CD4-positive, alpha-beta T cell (primary cell): ENCODE data around the gene ABCA5. TPM values are rescaled to one million over a fixed set of nuclear protein-coding genes. Genes with fewer than 3 reads are reported as not detected.

ENCODE experiments used
- ATAC-seq: fragments of 200-7000 bp; cut with Tn5 transposase; one replicate; pipeline ENCODE4 v1.10.0; 2022; ENCODE audit warnings: mild to moderate bottlenecking; ENCODE audit not compliant: poor library complexity
- CTCF ChIA-PET: fragments of 350-600 bp; sonication (Branson Sonifier 250); formaldehyde crosslinking; loops from one replicate; lab custom pipeline; 2021; ENCODE audit warnings: antibody characterized with exemption, inconsistent platforms; lab: Charles Lee
- POLR2A ChIA-PET: fragments of 350-600 bp; sonication (Branson Sonifier 250); formaldehyde crosslinking; loops from one replicate; lab custom pipeline; 2021; ENCODE audit warnings: antibody characterized with exemption, inconsistent platforms; lab: Charles Lee
- DNase-seq, 14 experiments: peaks; one replicate each; pipeline ENCODE4 v3.0.0-alpha.2; 2013 to 2020; ENCODE audit warnings: mixed read lengths in 2 of 14
- H3K27ac ChIP-seq, 2 donors: one replicate each; pipeline versions ENCODE4 v1.5.1 to v1.7.0; 2013; ENCODE audit warnings: low read length in 2 of 2, low read depth in 1 of 2, mild to moderate bottlenecking in 1 of 2
- H3K27me3 ChIP-seq, 2 experiments: 1 replicate in 1 of 2; 2 replicates in 1 of 2; pipeline versions ENCODE4 v1.6.1 to v1.7.0; 2013; ENCODE audit warnings: low read length in 2 of 2, control low read depth in 1 of 2, mild to moderate bottlenecking in 1 of 2, moderate library complexity in 1 of 2; ENCODE audit not compliant: insufficient read depth in 2 of 2, control insufficient read depth in 1 of 2
- H3K36me3 ChIP-seq: one replicate; pipeline ENCODE4 v1.6.1; 2013; ENCODE audit warnings: low read length, control low read depth; ENCODE audit not compliant: insufficient read depth
- H3K4me1 ChIP-seq: one replicate; pipeline ENCODE4 v1.6.1; 2013; ENCODE audit warnings: low read length, control low read depth; ENCODE audit not compliant: insufficient read depth
- H3K4me3 ChIP-seq: one replicate; pipeline ENCODE4 v1.5.1; 2013; ENCODE audit warnings: mild to moderate bottlenecking, low read length, moderate library complexity
- H3K9me3 ChIP-seq, 2 experiments: 1 replicate in 1 of 2; 2 replicates in 1 of 2; pipeline versions ENCODE4 v1.6.1 to v1.7.0; 2013; ENCODE audit warnings: low read length in 2 of 2, mild to moderate bottlenecking in 2 of 2, control low read depth in 1 of 2, moderate library complexity in 1 of 2; ENCODE audit not compliant: control insufficient read depth in 1 of 2, insufficient read depth in 1 of 2
- H3K27ac Mint-ChIP-seq: one replicate; pipeline ENCODE4 v1.8.0; 2020; ENCODE audit warnings: mixed read lengths
- H3K27me3 Mint-ChIP-seq: one replicate; pipeline ENCODE4 v1.8.0; 2021; ENCODE audit warnings: mixed read lengths
- H3K36me3 Mint-ChIP-seq: one replicate; pipeline ENCODE4 v1.8.0; 2021; ENCODE audit warnings: low read depth, mixed read lengths
- H3K4me1 Mint-ChIP-seq: one replicate; pipeline ENCODE4 v1.8.0; 2021; ENCODE audit warnings: low read depth, mixed read lengths
- H3K4me3 Mint-ChIP-seq: one replicate; pipeline ENCODE4 v1.8.0; 2020; ENCODE audit warnings: mild to moderate bottlenecking, mixed read lengths
- H3K9me3 Mint-ChIP-seq: one replicate; pipeline ENCODE4 v1.8.0; 2020; ENCODE audit warnings: mixed read lengths
- intact Hi-C, 2 experiments: fragments of 100-400 bp; cut with DNase I in 1 of 2; cut with micrococcal nuclease in 1 of 2; formaldehyde crosslinking; loops; one replicate each; pipeline versions ENCODE4 v1.15.1 to v1.9.0; 2023 to 2025; cut with DNase I, micrococcal nuclease
- total RNA-seq, 174 experiments: library from RNA in 2 of 174; stranded (reverse) in 2 of 174; gene quantifications; one replicate each; pipeline ENCODE4 v1.2.3 and lab custom pipeline; 2021 to 2026
- TF ChIP-seq, protein P1 (sequence below): fragments of 200-600 bp; IDR thresholded peaks from one replicate; pipeline ENCODE4 v1.8.0; 2022; ENCODE audit warnings: antibody characterized with exemption, mild to moderate bottlenecking

ABCA5 gene
- total RNA-seq, 2 experiments from 2014 or later, result 33.4 to 34.9 TPM

GRCh38 chr17:69228018-69228417 lies 98.9 kb downstream of the ABCA5 start:
- Histone ChIP-seq H3K27me3 (no peaks in the 10 kb centered on the region), H3K36me3 (no peaks in the 10 kb centered on the region), H3K9me3 (peaks cover 0 to 10% of the 10 kb centered on the region in 2 experiments), H3K27ac (no peak overlapping the region), H3K4me1 (no peaks in the 10 kb centered on the region), H3K4me3 (no peak overlapping the region)
- H3K27ac Mint-ChIP-seq, result no peak overlapping the region
- POLR2A ChIA-PET, result no interaction called here
- TF ChIP-seq, protein P1, sequence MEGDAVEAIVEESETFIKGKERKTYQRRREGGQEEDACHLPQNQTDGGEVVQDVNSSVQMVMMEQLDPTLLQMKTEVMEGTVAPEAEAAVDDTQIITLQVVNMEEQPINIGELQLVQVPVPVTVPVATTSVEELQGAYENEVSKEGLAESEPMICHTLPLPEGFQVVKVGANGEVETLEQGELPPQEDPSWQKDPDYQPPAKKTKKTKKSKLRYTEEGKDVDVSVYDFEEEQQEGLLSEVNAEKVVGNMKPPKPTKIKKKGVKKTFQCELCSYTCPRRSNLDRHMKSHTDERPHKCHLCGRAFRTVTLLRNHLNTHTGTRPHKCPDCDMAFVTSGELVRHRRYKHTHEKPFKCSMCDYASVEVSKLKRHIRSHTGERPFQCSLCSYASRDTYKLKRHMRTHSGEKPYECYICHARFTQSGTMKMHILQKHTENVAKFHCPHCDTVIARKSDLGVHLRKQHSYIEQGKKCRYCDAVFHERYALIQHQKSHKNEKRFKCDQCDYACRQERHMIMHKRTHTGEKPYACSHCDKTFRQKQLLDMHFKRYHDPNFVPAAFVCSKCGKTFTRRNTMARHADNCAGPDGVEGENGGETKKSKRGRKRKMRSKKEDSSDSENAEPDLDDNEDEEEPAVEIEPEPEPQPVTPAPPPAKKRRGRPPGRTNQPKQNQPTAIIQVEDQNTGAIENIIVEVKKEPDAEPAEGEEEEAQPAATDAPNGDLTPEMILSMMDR, result no peak
- H3K27me3 Mint-ChIP-seq, result no peaks in the 10 kb centered on the region
- no peak overlapping the region for H3K4me3 Mint-ChIP-seq
- CTCF ChIA-PET, result no interaction called here
- H3K36me3 Mint-ChIP-seq, result no peaks in the 10 kb centered on the region
- DNase-seq, result no peak
- peaks cover 6% of the 10 kb centered on the region for H3K9me3 Mint-ChIP-seq
- H3K4me1 Mint-ChIP-seq, result peaks cover 8% of the 10 kb centered on the region
- no peak for ATAC-seq
- intact Hi-C loops, result no loop called here

GRCh38 chr17:69227541-69227940 lies 99.4 kb downstream of the ABCA5 start:
- POLR2A ChIA-PET, result no interaction called here
- Mint-ChIP-seq H3K36me3 (no peaks in the 10 kb centered on the region), H3K27me3 (no peaks in the 10 kb centered on the region), H3K4me1 (peaks cover 8% of the 10 kb centered on the region), H3K9me3 (peaks cover 4% of the 10 kb centered on the region), H3K4me3 (no peak overlapping the region), H3K27ac (no peak overlapping the region)
- intact Hi-C loops, result no loop called here
- CTCF ChIA-PET, result no interaction called here
- no peak overlapping the region for H3K27ac ChIP-seq
- no peak overlapping the region for H3K4me3 ChIP-seq
- no peak for DNase-seq
- H3K9me3 ChIP-seq, result peaks cover 0 to 5% of the 10 kb centered on the region in 2 experiments
- TF ChIP-seq, protein P1, result no peak
- H3K27me3 ChIP-seq, result no peaks in the 10 kb centered on the region
- no peak for ATAC-seq
- H3K4me1 ChIP-seq, result no peaks in the 10 kb centered on the region
- H3K36me3 ChIP-seq, result no peaks in the 10 kb centered on the region

- no peaks in the 10 kb centered on the region for H3K9me3 Mint-ChIP-seq
- H3K27me3 Mint-ChIP-seq, result no peaks in the 10 kb centered on the region
- H3K4me1 ChIP-seq, result no peaks in the 10 kb centered on the region
- no peak for ATAC-seq
- H3K4me3 Mint-ChIP-seq, result no peak overlapping the region
- H3K27ac Mint-ChIP-seq, result no peak overlapping the region
- H3K4me1 Mint-ChIP-seq, result peaks cover 8% of the 10 kb centered on the region
- TF ChIP-seq, protein P1, result no peak
- ChIA-PET POLR2A (no interaction called here), CTCF (no interaction called here)
- H3K27ac ChIP-seq, result no peak overlapping the region
- no peaks in the 10 kb centered on the region for H3K9me3 ChIP-seq
- H3K36me3 ChIP-seq, result no peaks in the 10 kb centered on the region
- DNase-seq, result no peak
- peaks cover 7% of the 10 kb centered on the region for H3K36me3 Mint-ChIP-seq
- intact Hi-C loops, result no loop called here
- no peak overlapping the region for H3K4me3 ChIP-seq
- H3K27me3 ChIP-seq, result no peaks in the 10 kb centered on the region
Observed at GRCh38 chr17:69223809-69224208, 103.1 kb downstream of the ABCA5 start.
